Measurements from ENCODE around the gene RASIP1. TPM values are rescaled to one million over a fixed set of nuclear protein-coding genes. Genes with fewer than 3 reads are reported as not detected.
A peak's percentile ranks its signal among the peaks of the same experiment; 100 is the strongest.

Gene RASIP1
- total RNA-seq, 1 donor from 2014 or later: 24.1 TPM

GRCh38 chr19:48756212-48756611, 15.8 kb upstream of the RASIP1 start:
- DNase-seq: no peak

GRCh38 chr19:48755787-48756186, 15.4 kb upstream of the RASIP1 start:
- DNase-seq: no peak

GRCh38 chr19:48755084-48755641, 14.8 kb upstream of the RASIP1 start, which contains the start of gene FGF21:
Gene FGF21, plus strand, starts transcription at chr19:48755524. Its CDS starts 713 bp downstream, at chr19:48756237.
- no peak for DNase-seq

GRCh38 chr19:48752496-48753365, 12.3 kb upstream of the RASIP1 start, which contains the start of gene FUT1:
Gene FUT1, minus strand, starts transcription at chr19:48752641. Its CDS starts 1,360 bp downstream, at chr19:48751281.
- DNase-seq: peak; percentile 67

- no peak for DNase-seq
Measured at GRCh38 chr19:48751845-48752495, 11.6 kb upstream of the RASIP1 start.

GRCh38 chr19:48750771-48751504, 10.5 kb upstream of the RASIP1 start:
- DNase-seq: no peak

GRCh38 chr19:48750351-48750750, 9.9 kb upstream of the RASIP1 start:
- DNase-seq: no peak

- no peak for DNase-seq
Measured at GRCh38 chr19:48749571-48750198, 9.3 kb upstream of the RASIP1 start.

GRCh38 chr19:48746738-48747575, 6.5 kb upstream of the RASIP1 start, which contains the start of gene IZUMO1:
Gene IZUMO1, minus strand, starts transcription at chr19:48746909. Its CDS starts 1,050 bp downstream, at chr19:48745859.
- DNase-seq: peak; percentile 93

- no peak for DNase-seq
Measured at GRCh38 chr19:48746110-48746509, 5.7 kb upstream of the RASIP1 start.

- peak; percentile 82 for DNase-seq
Measured at GRCh38 chr19:48745208-48745995, 5.0 kb upstream of the RASIP1 start.

GRCh38 chr19:48742096-48742495, 1.7 kb upstream of the RASIP1 start:
- DNase-seq: no peak

GRCh38 chr19:48741129-48741999, 954 bp upstream of the RASIP1 start:
- no peak for DNase-seq

GRCh38 chr19:48739404-48740163, 826 bp downstream of the RASIP1 start:
- peak; percentile 60 for DNase-seq

GRCh38 chr19:48738557-48739403, 1.6 kb downstream of the RASIP1 start:
- peak; percentile 97 for DNase-seq

GRCh38 chr19:48737360-48737998, 2.9 kb downstream of the RASIP1 start:
- peak; percentile 73 for DNase-seq

Measured in tongue (tissue), 2 donors.